OCI-M2 (cell line): ENCODE data around the gene NCKAP1.
"Not testable (repeated sequence)": the region's sequence is repeated elsewhere in the genome, so short reads cannot be mapped to it uniquely, and the experiment has no call there.

Experiments used
- DNase-seq: peaks from one replicate; lab custom pipeline; 2025; ENCODE audit not compliant: unreplicated experiment; lab: John Stamatoyannopoulos, UW

NCKAP1 gene, protein sequence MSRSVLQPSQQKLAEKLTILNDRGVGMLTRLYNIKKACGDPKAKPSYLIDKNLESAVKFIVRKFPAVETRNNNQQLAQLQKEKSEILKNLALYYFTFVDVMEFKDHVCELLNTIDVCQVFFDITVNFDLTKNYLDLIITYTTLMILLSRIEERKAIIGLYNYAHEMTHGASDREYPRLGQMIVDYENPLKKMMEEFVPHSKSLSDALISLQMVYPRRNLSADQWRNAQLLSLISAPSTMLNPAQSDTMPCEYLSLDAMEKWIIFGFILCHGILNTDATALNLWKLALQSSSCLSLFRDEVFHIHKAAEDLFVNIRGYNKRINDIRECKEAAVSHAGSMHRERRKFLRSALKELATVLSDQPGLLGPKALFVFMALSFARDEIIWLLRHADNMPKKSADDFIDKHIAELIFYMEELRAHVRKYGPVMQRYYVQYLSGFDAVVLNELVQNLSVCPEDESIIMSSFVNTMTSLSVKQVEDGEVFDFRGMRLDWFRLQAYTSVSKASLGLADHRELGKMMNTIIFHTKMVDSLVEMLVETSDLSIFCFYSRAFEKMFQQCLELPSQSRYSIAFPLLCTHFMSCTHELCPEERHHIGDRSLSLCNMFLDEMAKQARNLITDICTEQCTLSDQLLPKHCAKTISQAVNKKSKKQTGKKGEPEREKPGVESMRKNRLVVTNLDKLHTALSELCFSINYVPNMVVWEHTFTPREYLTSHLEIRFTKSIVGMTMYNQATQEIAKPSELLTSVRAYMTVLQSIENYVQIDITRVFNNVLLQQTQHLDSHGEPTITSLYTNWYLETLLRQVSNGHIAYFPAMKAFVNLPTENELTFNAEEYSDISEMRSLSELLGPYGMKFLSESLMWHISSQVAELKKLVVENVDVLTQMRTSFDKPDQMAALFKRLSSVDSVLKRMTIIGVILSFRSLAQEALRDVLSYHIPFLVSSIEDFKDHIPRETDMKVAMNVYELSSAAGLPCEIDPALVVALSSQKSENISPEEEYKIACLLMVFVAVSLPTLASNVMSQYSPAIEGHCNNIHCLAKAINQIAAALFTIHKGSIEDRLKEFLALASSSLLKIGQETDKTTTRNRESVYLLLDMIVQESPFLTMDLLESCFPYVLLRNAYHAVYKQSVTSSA

GRCh38 chr2:183038341-183039300 is at the start of gene NCKAP1:
TSS of gene NCKAP1 (minus strand) at chr2:183038457. CDS start at chr2:183038099, 358 bp downstream.
- DNase-seq, result peak; percentile 25

DNA sequence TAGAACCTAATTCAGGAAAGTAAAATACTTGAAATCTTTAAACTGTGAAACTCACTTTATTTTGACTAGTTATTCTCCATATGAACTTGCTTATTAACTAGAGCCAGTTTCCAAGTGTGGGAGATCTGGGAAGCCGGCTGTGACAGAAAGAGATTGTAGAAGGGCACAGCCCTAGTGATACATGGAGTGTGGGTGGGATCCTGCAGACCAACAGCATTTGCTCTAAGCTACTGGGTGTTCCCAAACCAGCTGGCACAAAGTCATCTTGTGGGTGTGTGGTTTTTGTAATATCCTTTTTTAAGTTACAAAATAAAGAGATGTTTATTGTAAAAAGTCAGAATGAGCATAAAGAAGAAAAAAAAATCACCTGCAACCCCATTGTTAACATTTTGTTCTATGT is 43.7 kb upstream of the NCKAP1 start:
- no peak for DNase-seq

GRCh38 chr2:183079139-183079775 is 41.0 kb upstream of the NCKAP1 start:
- peak; percentile 72 for DNase-seq

- peak; percentile 96 for DNase-seq
Measured at GRCh38 chr2:183078464-183079138, 40.3 kb upstream of the NCKAP1 start, which contains the start of gene DUSP19. TSS of gene DUSP19 (plus strand) at chr2:183078747. CDS start at chr2:183078934, 187 bp downstream.

DNA sequence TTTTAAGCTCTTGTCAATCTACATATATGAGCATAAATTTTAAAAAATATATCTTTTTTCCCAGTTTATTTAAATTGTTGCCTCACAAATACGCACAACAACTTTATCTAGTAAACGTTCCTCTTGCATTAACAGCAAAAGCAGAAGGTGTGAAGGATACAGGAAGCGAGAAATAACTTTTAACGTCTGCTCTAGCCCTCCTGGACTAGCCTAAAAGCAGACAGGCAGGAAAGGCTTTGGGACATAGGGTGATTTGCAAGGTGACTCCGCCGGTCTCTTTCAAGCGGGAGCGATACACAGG is 39.9 kb upstream of the NCKAP1 start:
- no peak for DNase-seq

DNA sequence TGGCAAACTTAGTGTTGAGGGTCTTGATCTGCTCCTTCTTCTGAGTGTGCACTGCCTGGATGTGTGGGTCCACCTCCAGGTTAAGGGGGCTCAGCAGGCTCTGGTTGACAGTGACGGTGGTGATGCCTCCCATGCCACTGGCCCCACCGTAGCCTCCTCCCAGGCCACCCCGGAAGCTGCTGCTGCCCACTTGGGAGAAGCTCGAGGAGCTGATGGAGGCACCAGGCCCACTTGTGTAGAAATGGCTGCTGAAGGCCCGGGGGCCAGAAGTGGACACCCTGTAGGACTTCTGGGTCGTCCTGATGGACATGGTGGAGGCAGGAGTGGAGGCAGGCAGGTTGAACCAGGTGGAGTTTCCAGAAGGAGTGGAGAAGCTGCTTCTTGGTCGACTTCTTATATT is 33.9 kb upstream of the NCKAP1 start:
- DNase-seq, result no peak

DNA sequence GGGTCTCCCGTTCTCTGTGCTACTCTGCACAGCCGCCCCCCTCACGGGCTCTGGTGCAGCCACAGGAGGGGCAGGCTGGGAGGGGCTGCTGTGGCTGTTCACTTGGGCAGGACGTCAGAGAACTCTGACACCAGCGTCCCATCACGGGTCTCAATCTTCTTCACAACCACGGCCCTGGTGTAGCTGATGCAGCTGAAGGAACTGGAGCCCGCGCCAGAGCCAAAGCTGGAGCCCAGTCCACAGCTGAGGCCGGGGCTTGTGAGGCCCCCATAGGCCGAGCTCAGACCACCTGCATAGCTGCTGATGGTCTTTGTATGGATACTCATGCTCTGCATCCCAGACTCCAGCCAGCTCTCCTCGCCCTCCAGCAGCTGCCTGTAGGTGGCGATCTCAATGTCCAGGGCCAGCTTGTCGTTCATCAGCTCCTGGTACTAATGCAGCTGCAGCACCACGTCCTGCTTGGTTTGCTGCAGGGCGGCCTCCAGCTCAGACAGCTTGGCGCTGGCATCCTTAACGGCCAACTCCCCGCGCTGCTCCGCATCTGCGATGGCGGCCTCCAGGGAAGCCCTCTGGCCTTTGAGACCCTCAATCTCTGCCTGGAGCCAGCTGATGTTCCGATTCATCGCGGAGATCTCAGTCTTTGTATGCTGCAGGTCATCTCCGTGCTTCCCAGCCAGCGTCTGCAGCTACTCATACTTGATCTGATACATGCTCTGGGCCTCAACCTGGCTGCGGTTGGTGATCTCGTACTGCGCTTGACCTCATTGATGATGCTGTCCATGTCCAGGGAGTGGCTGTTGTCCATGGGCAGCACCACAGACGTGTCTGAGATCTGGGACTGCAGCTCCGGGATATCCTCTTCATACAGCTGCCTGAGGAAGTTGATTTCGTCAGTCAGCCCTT is 32.9 kb upstream of the NCKAP1 start:
- DNase-seq, result no peak

- no peak for DNase-seq
Measured at GRCh38 chr2:183069174-183069573, 30.9 kb upstream of the NCKAP1 start.

DNA sequence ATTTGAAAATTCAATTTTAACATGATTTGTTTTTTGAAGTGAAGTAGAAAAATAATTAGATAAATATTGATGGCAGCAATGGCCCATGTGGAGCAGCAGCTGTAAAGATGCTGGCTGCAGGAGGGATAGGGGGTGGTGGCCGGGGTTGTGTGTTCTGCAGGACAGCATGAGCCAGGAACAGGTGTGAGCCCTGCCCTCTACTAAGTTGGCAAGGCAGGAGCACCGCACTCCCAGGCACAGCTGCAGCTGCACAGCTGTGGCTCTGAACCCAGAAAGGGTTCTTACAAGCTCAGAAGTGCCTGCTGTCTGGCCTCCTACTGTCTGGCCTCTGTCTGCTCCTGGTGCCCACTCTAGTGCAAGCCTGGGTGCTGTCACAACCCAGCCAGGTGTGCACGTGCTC is 30.3 kb upstream of the NCKAP1 start:
- no peak for DNase-seq

DNA sequence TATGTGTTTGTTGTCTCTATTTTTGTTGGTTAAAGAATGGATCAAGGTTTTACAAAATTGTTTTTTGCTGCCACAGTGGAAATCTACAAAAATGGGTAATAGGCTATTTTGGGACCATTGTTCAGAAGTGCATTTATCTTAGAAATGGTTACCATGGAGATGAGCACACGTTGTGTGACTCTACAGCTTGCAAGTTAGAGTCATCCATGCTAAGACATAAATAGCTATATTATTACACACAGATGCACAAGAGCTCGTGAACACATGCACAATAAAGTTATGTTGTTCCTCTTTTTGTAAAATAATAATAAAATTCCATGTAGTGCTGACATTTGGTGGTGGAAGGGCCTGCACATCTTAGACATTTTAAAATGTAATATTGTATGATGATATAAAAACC is 24.8 kb upstream of the NCKAP1 start:
- DNase-seq, result no peak

GRCh38 chr2:183060571-183061231 is 22.4 kb upstream of the NCKAP1 start:
- peak; percentile 19 for DNase-seq

DNA sequence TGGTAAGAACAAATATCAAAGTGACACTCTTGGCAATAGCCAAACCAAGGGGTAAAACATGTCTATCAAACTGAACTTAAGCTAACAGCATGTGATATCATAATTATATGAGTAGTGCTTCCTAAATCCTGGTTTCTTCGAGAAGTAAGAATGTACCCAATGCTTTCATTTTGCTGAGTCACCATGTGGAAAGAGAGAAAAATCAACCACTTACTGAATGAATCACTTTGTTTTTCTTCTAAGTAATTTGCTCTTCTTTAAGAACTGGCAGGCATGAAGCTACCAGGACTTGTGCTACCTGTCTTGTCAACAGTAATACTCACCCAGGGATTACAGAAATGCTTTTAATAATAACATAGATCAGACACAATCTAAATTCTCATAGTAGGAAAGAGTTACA is 21.3 kb upstream of the NCKAP1 start:
- no peak for DNase-seq

DNA sequence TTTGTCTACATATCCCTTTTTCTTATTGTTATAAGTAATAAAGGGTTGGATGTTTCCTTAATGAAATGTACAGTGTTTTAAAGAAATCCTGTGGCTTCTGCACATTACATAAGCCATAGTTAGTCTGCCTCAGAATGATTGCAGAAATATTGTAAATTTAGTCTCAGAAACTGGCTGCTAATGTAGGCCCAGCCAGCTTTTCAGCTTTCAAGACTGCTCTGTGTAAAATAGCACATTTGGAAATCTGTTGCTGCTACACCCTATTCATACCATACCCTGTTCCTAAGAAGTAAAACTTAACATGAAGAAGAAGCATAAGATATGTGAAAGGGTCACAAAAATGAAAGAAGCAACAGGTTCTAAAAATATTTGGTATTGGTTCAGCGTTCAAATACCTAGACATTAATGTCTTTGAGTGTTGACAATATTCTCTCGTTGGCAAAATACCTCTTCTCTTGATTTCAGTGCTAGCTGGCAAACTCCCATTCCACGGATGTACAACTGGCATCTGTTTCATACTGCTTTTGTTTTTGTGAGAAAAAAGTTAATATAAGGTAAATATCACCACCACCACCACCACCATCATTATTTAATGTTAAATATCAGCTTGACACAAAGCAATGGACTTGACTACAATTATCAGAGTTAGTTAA is 19.2 kb upstream of the NCKAP1 start:
- DNase-seq, result no peak

- no peak for DNase-seq
Measured at GRCh38 chr2:183049420-183049819, 11.2 kb upstream of the NCKAP1 start.

GRCh38 chr2:183047486-183048125 is 9.3 kb upstream of the NCKAP1 start:
- DNase-seq, result not testable (repeated sequence)

- DNase-seq, result not testable (repeated sequence)
Measured at GRCh38 chr2:183043580-183043979, 5.3 kb upstream of the NCKAP1 start.

DNA sequence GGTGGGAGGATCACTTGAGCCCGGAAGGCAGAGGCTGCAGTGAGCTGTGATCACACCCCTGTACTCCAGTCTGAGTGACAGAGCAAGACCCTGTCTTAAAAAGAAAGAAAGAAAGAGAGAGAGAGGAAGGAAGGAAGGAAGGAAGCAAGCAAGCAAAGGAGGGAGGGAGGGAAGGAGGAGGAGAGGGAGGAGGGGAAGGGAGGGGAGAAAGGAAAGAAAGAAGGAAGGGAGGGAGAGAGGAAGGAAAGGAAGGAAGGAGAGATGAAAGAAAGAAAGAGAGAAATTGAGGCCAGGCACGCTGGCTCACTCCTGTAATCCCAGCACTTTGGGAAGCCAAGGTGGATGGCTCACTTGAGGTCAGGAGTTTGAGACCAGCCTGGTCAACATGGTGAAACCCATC is 2.3 kb upstream of the NCKAP1 start:
- no peak for DNase-seq
